ENCODE results near the gene LDLRAD3. TPM values are rescaled to one million over a fixed set of nuclear protein-coding genes. Genes with fewer than 3 reads are reported as not detected.
"Not testable (repeated sequence)": the region's sequence is repeated elsewhere in the genome, so short reads cannot be mapped to it uniquely, and the experiment has no call there.

LDLRAD3 gene
- total RNA-seq, 1 donor from 2014 or later = 47.5 TPM

GRCh38 chr11:36030731-36031281 lies 86.9 kb downstream of the LDLRAD3 start:
- ATAC-seq = peak; percentile 87
- intact Hi-C loops (cut with DNase I) = no loop called here
- no peak for DNase-seq (ENCODE audit: low spot score)

- ATAC-seq = no peak
- intact Hi-C loops (cut with DNase I) = no loop called here
- DNase-seq (ENCODE audit: low spot score) = no peak
These were observed 89.4 kb downstream of the LDLRAD3 start for GRCh38 chr11:36033082-36033751.

- no peak for ATAC-seq
- intact Hi-C loops (cut with DNase I) = no loop called here
- DNase-seq (ENCODE audit: low spot score) = no peak
These were observed 90.1 kb downstream of the LDLRAD3 start for GRCh38 chr11:36033936-36034335.

- ATAC-seq = no peak
- intact Hi-C loops (cut with DNase I) = no loop called here
- no peak for DNase-seq (ENCODE audit: low spot score)
These were observed 90.9 kb downstream of the LDLRAD3 start for GRCh38 chr11:36034551-36035331.

- ATAC-seq (no peak), DNase-seq (ENCODE audit: low spot score) (no peak)
- intact Hi-C loops (cut with DNase I) = no loop called here
These were observed 91.6 kb downstream of the LDLRAD3 start for GRCh38 chr11:36035454-36035853.

- intact Hi-C loops (cut with DNase I) = no loop called here
- DNase-seq (ENCODE audit: low spot score) (no peak), ATAC-seq (no peak)
These were observed 92.1 kb downstream of the LDLRAD3 start for GRCh38 chr11:36035999-36036398.

GRCh38 chr11:36037031-36037430 lies 93.2 kb downstream of the LDLRAD3 start:
- DNase-seq (ENCODE audit: low spot score) (no peak), ATAC-seq (no peak)
- intact Hi-C loops (cut with DNase I) = no loop called here

- no peak for ATAC-seq
- intact Hi-C loops (cut with DNase I) = no loop called here
- DNase-seq (ENCODE audit: low spot score) = no peak
These were observed 94.7 kb downstream of the LDLRAD3 start for GRCh38 chr11:36038541-36038940.

- DNase-seq (ENCODE audit: low spot score) (no peak), ATAC-seq (no peak)
- intact Hi-C loops (cut with DNase I) = no loop called here
These were observed 95.6 kb downstream of the LDLRAD3 start for GRCh38 chr11:36039471-36039870.

GRCh38 chr11:36041988-36042611 lies 98.2 kb downstream of the LDLRAD3 start:
- DNase-seq (ENCODE audit: low spot score) (no peak), ATAC-seq (peak; percentile 60)
- intact Hi-C loops (cut with DNase I) = no loop called here

- DNase-seq (ENCODE audit: low spot score) (no peak), ATAC-seq (no peak)
- intact Hi-C loops (cut with DNase I) = no loop called here
These were observed 100.8 kb downstream of the LDLRAD3 start for GRCh38 chr11:36044636-36045035.

- intact Hi-C loops (cut with DNase I); DNase-seq (ENCODE audit: low spot score); ATAC-seq: not testable (repeated sequence)
These were observed 102.1 kb downstream of the LDLRAD3 start for GRCh38 chr11:36045945-36046344.

- intact Hi-C loops (cut with DNase I) = no loop called here
- DNase-seq (ENCODE audit: low spot score) (no peak), ATAC-seq (no peak)
These were observed 103.1 kb downstream of the LDLRAD3 start for GRCh38 chr11:36046932-36047331.

- intact Hi-C loops (cut with DNase I) = no loop called here
- DNase-seq (ENCODE audit: low spot score) = no peak
- no peak for ATAC-seq
These were observed 103.5 kb downstream of the LDLRAD3 start for GRCh38 chr11:36047344-36047743.

GRCh38 chr11:36048496-36049247 lies 104.8 kb downstream of the LDLRAD3 start:
- ATAC-seq (no peak), DNase-seq (ENCODE audit: low spot score) (no peak)
- intact Hi-C loops (cut with DNase I) = no loop called here

GRCh38 chr11:36051235-36052144 lies 107.6 kb downstream of the LDLRAD3 start:
- intact Hi-C loops (cut with DNase I) = no loop called here
- no peak for ATAC-seq
- DNase-seq (ENCODE audit: low spot score) = no peak

GRCh38 chr11:36053281-36053680 lies 109.4 kb downstream of the LDLRAD3 start:
- intact Hi-C loops (cut with DNase I) = no loop called here
- DNase-seq (ENCODE audit: low spot score) (no peak), ATAC-seq (no peak)

- intact Hi-C loops (cut with DNase I) = no loop called here
- DNase-seq (ENCODE audit: low spot score) = no peak
- ATAC-seq = no peak
These were observed 110.0 kb downstream of the LDLRAD3 start for GRCh38 chr11:36053862-36054261.
